GM12878 (cell line): ENCODE measurements around the gene MYO18B. TPM values are rescaled to one million over a fixed set of nuclear protein-coding genes. Genes with fewer than 3 reads are reported as not detected.

Experiments
- ATAC-seq: fragments of 200-7000 bp; cut with Tn5 transposase; 3 replicates; pipeline ENCODE4 v1.9.1; 2020; ENCODE audit warnings: mild to moderate bottlenecking, moderate library complexity
- BruUV-seq: library from RNA; stranded (reverse); fragments of 400-500 nt; replicated peaks from 2 replicates; lab custom pipeline; 2021; lab: Mats Ljungman, UMichigan
- CTCF ChIA-PET: fragments of 300-600 bp; sonication (Branson Sonifier 250); formaldehyde crosslinking; extraction: SDS; loops from one replicate; lab custom pipeline; 2021; ENCODE audit warnings: inconsistent platforms; lab: Yijun Ruan, JAX
- POLR2A ChIA-PET: fragments of 350-600 bp; formaldehyde crosslinking; extraction: SDS; loops from one replicate; lab custom pipeline; 2021; ENCODE audit warnings: inconsistent platforms; lab: Charles Lee
- RAD21 ChIA-PET: fragments of 300-600 bp; sonication (Branson Sonifier 250); formaldehyde crosslinking; loops from one replicate; lab custom pipeline; 2023; ENCODE audit warnings: antibody characterized with exemption; ENCODE audit not compliant: unreplicated experiment; lab: Charles Lee
- SMC1A ChIA-PET: fragments of 300-600 bp; sonication (Branson Sonifier 250); formaldehyde crosslinking; loops from one replicate; lab custom pipeline; 2023; ENCODE audit not compliant: unreplicated experiment, uncharacterized antibody; lab: Charles Lee
- DNase-seq: peaks from one replicate; pipeline ENCODE4 v3.0.0-alpha.2; 2011; ENCODE audit warnings: low read depth, low spot score
- FAIRE-seq: peaks from 3 replicates; lab custom pipeline; 2011; peaks lifted over from hg19 to GRCh38; lab: Jason Lieb, UNC
- H2AFZ ChIP-seq: 2 replicates; pipeline ENCODE4 v1.6.0; 2011; ENCODE audit warnings: low read depth, low read length, control low read depth; ENCODE audit not compliant: control insufficient read depth
- H3K27ac ChIP-seq: 2 replicates; pipeline ENCODE4 v1.5.1; 2011; ENCODE audit warnings: control low read depth; ENCODE audit not compliant: control insufficient read depth, insufficient read depth
- H3K27me3 ChIP-seq, 2 experiments: replicated peaks in 1 of 2; 2 replicates each; pipeline versions ENCODE4 v1.6.0 to v1.6.1; 2011; ENCODE audit warnings: low read length in 1 of 2; ENCODE audit not compliant: control insufficient read depth in 2 of 2, insufficient read depth in 2 of 2
- H3K36me3 ChIP-seq, 2 experiments: 2 replicates each; pipeline ENCODE4 v1.5.1; 2011; ENCODE audit warnings: low read length in 1 of 2; ENCODE audit not compliant: control insufficient read depth in 2 of 2, insufficient read depth in 2 of 2
- H3K4me1 ChIP-seq: 2 replicates; pipeline ENCODE4 v1.6.1; 2011; ENCODE audit warnings: mild to moderate bottlenecking, low read length, moderate library complexity, mixed read lengths; ENCODE audit not compliant: control insufficient read depth, insufficient read depth
- H3K4me2 ChIP-seq: 2 replicates; pipeline ENCODE4 v1.6.0; 2011; ENCODE audit warnings: control low read depth; ENCODE audit not compliant: control insufficient read depth, insufficient read depth
- H3K4me3 ChIP-seq: fragments of 200-600 bp; sonication (generic); 2 replicates; pipeline ENCODE4 v1.5.1; 2016
- H3K79me2 ChIP-seq: 2 replicates; pipeline ENCODE4 v1.6.0; 2011; ENCODE audit warnings: low read length; ENCODE audit not compliant: control insufficient read depth, insufficient read depth
- H3K9ac ChIP-seq: 2 replicates; pipeline ENCODE4 v1.8.0; 2011; ENCODE audit warnings: low read length, control low read depth, mixed read lengths; ENCODE audit not compliant: control insufficient read depth, insufficient read depth
- H3K9me3 ChIP-seq: replicated peaks from 3 replicates; pipeline ENCODE4 v1.5.1; 2011; ENCODE audit warnings: mild to moderate bottlenecking, low read length; ENCODE audit not compliant: control insufficient read depth, insufficient read depth
- H4K20me1 ChIP-seq: 2 replicates; pipeline ENCODE4 v1.6.0; 2011; ENCODE audit not compliant: control insufficient read depth, insufficient read depth
- BACH1 ChIP-seq: fragments of 450-650 bp; IDR thresholded peaks from 2 replicates; pipeline ENCODE4 v1.6.1; 2017; ENCODE audit warnings: mild to moderate bottlenecking, borderline replicate concordance
- BCL11A ChIP-seq: IDR thresholded peaks from 2 replicates; pipeline ENCODE4 v1.6.1; 2011; ENCODE audit warnings: low read depth, low read length
- HCFC1 ChIP-seq: fragments of 150-350 bp; IDR thresholded peaks from 2 replicates; pipeline ENCODE4 v1.6.1; 2014; ENCODE audit warnings: low read length
- MYB ChIP-seq: fragments of 150-350 bp; IDR thresholded peaks from 2 replicates; pipeline ENCODE4 v1.6.1; 2014; ENCODE audit warnings: mild to moderate bottlenecking, low read depth, low read length, borderline replicate concordance
- NFXL1 ChIP-seq: fragments of 450-650 bp; IDR thresholded peaks from 2 replicates; pipeline ENCODE4 v1.6.1; 2017; ENCODE audit warnings: antibody characterized with exemption, mild to moderate bottlenecking, borderline replicate concordance
- NR2F1 ChIP-seq: fragments of 450-650 bp; conservative IDR thresholded peaks from 2 replicates; pipeline ENCODE4 v1.6.1; 2017; ENCODE audit warnings: mild to moderate bottlenecking
- PML ChIP-seq: IDR thresholded peaks from 2 replicates; pipeline ENCODE4 v1.6.1; 2012; ENCODE audit warnings: low read length, inconsistent platforms
- TAF1 ChIP-seq: IDR thresholded peaks from 2 replicates; pipeline ENCODE4 v1.6.1; 2011; ENCODE audit warnings: mild to moderate bottlenecking, low read depth, low read length, borderline replicate concordance
- TCF12 ChIP-seq: IDR thresholded peaks from 2 replicates; pipeline ENCODE4 v1.6.1; 2011; ENCODE audit warnings: low read depth, mild to moderate bottlenecking, low read length
- ZNF274 ChIP-seq: IDR thresholded peaks from one replicate; pipeline ENCODE4 v1.8.0; 2011; ENCODE audit not compliant: insufficient read length, insufficient read depth
- WGBS: methylation state at CpG from one replicate; pipeline ENCODE4 v1.1.6; 2016; ENCODE audit warnings: low lambda C conversion rate; ENCODE audit not compliant: insufficient replicate concordance, insufficient coverage; ENCODE audit errors: missing lambda C conversion rate; 5-methylcytosine and 5-hydroxymethylcytosine counted together
- in situ Hi-C: fragments of 300-500 bp; cut with MboI; formaldehyde crosslinking; loops from 9 replicates; pipeline ENCODE4 v1.14.3; 2018; ENCODE audit warnings: mixed read lengths
- intact Hi-C: fragments of 100-400 bp; cut with micrococcal nuclease; formaldehyde crosslinking; loops from one replicate; pipeline ENCODE4 v1.14.2; 2022; ENCODE audit not compliant: unreplicated experiment
- polyA plus RNA-seq, 11 experiments: library from polyadenylated mRNA; depleted of rRNA in 4 of 11; unstranded in 6 of 11; stranded (reverse) in 5 of 11; fragments of >200 nt; fragmentation: Nextera tagmentation in 4 of 11; fragmentation: Illumina TruSeq in 1 of 11; extraction: Ambion mirVana in 4 of 11; extraction: Trizol in 1 of 11; gene quantifications; 1 replicate in 1 of 11; 2 replicates in 10 of 11; pipeline versions ENCODE4 v1.2.1 to v1.2.3, GENCODE V29; 2011 to 2016; ENCODE audit warnings: inconsistent platforms in 2 of 11, missing spikeins in 2 of 11, low read depth in 1 of 11
- total RNA-seq, 4 experiments: library from RNA; depleted of rRNA in 3 of 4; stranded (reverse); fragments of >200 nt in 3 of 4; fragmentation: Illumina TruSeq in 1 of 4; extraction: Trizol in 1 of 4; gene quantifications; 2 replicates each; pipeline versions ENCODE4 v1.2.1 to v1.2.3, GENCODE V29; 2013 to 2021
- TF ChIP-seq, protein P1 (sequence below): IDR thresholded peaks from 2 replicates; pipeline ENCODE4 v1.6.1; 2011; ENCODE audit warnings: borderline replicate concordance, low read depth, mild to moderate bottlenecking, moderate library complexity, low read length; ENCODE audit not compliant: insufficient read depth, poor library complexity, severe bottlenecking

The MYO18B gene
- total and polyA plus RNA-seq, 10 of the 15 experiments (the other 5 are each of a cell fraction or from before 2014, with no cell fraction given) = 0.05 to 2.1 (median 0.51) TPM; not detected in 1

DNA sequence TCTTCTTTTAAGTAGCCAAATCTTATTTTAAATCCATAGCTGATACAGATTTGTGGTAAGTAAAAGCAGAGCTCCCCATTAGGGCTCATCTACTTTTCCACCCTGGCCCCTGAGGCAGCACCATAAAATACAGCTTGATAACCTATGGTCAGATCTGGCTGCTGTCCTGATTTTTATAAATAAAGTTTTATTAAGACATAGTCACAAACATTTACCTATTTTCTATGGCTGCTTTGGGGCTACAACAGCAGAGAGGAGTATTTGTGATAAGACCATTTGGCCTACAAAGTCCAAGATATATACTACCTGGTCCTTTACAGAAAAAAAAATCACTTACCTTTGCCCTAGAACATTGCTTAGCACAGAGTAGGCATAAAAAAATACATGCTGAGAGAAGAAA is 227.3 kb downstream of the MYO18B start (continued):
- TF ChIP-seq MYB = no peak

DNA sequence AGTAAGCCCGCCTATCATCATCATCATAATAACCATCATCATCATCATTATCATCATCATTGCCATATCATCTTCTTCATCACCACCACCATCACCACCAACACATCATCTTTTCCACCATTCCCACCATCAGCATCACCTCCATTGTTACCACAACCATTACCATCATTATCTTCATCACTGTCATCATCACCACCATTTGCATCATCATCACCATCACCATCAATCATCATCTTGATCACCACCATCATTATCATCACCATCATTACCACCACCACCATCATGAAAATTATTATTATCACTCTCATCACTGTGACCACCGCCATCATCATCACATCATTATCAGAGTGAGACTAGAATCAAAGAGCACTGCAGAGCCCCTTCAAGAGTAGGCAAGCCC is 227.9 kb downstream of the MYO18B start:
- ATAC-seq = no peak
- Histone ChIP-seq H3K27me3 (no peaks in the 10 kb centered on the region), H3K9ac (no peak overlapping the region), H3K9me3 (no peaks in the 10 kb centered on the region; the same call in 2 of the 3 replicates), H4K20me1 (no peaks in the 10 kb centered on the region), H3K79me2 (no peaks in the 10 kb centered on the region), H3K27ac (no peak overlapping the region), H3K4me3 (no peak overlapping the region), H3K36me3 (no peaks in the 10 kb centered on the region), H3K4me2 (no peak overlapping the region), H2AFZ (no peak overlapping the region), H3K4me1 (peaks cover 14% of the 10 kb centered on the region)
- intact Hi-C loops = no loop called here
- TF ChIP-seq TCF12 (no peak), PML (no peak), NFXL1 (no peak), HCFC1 (no peak), MYB (no peak), TAF1 (no peak), NR2F1 (no peak), BCL11A (no peak), ZNF274 (no peak), BACH1 (no peak)
- TF ChIP-seq, protein P1, sequence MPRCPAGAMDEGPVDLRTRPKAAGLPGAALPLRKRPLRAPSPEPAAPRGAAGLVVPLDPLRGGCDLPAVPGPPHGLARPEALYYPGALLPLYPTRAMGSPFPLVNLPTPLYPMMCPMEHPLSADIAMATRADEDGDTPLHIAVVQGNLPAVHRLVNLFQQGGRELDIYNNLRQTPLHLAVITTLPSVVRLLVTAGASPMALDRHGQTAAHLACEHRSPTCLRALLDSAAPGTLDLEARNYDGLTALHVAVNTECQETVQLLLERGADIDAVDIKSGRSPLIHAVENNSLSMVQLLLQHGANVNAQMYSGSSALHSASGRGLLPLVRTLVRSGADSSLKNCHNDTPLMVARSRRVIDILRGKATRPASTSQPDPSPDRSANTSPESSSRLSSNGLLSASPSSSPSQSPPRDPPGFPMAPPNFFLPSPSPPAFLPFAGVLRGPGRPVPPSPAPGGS = no peak
- BruUV-seq = no TSS peak
- ChIA-PET CTCF (no interaction called here), POLR2A (no interaction called here), SMC1A (interaction anchor here (0.8 to 1.8 kb wide), 6 partner anchors 8 to 66 kb away, joined by 3 to 5 read pairs (median 4); no protein-coding TSS in a partner anchor), RAD21 (no interaction called here)
- no peak for DNase-seq
- WGBS = 58% methylated on average over 2 of the region's 2 CpGs
- in situ Hi-C loops = no loop called here
- FAIRE-seq = no peak
